Measurements from ENCODE around the gene DHX8.
"Not testable (repeated sequence)": the region's sequence is repeated elsewhere in the genome, so short reads cannot be mapped to it uniquely, and the experiment has no call there.

The DHX8 gene

GRCh38 chr17:43483674-43484551, at the start of gene DHX8:
Gene DHX8 (plus strand): TSS chr17:43483975. CDS start chr17:43484038, 63 bp downstream.
- DNase-seq (ENCODE audit: low read depth): peak; percentile 97

- DNase-seq (ENCODE audit: low read depth): no peak
Observed at GRCh38 chr17:43434902-43435319, 48.9 kb upstream of the DHX8 start.

GRCh38 chr17:43437756-43438155, 46.0 kb upstream of the DHX8 start:
- DNase-seq (ENCODE audit: low read depth): no peak

GRCh38 chr17:43438626-43439025, 45.1 kb upstream of the DHX8 start:
- no peak for DNase-seq (ENCODE audit: low read depth)

GRCh38 chr17:43439041-43439440, 44.7 kb upstream of the DHX8 start:
- DNase-seq (ENCODE audit: low read depth): no peak

- DNase-seq (ENCODE audit: low read depth): no peak
Observed at GRCh38 chr17:43442711-43443110, 41.1 kb upstream of the DHX8 start.

- no peak for DNase-seq (ENCODE audit: low read depth)
Observed at GRCh38 chr17:43443381-43443780, 40.4 kb upstream of the DHX8 start.

- DNase-seq (ENCODE audit: low read depth): no peak
Observed at GRCh38 chr17:43444223-43445008, 39.4 kb upstream of the DHX8 start.

- no peak for DNase-seq (ENCODE audit: low read depth)
Observed at GRCh38 chr17:43445009-43445589, 38.7 kb upstream of the DHX8 start.

GRCh38 chr17:43446773-43447172, 37.0 kb upstream of the DHX8 start:
- no peak for DNase-seq (ENCODE audit: low read depth)

- DNase-seq (ENCODE audit: low read depth): no peak
Observed at GRCh38 chr17:43448720-43449469, 34.9 kb upstream of the DHX8 start.

GRCh38 chr17:43449470-43450248, 34.1 kb upstream of the DHX8 start:
- no peak for DNase-seq (ENCODE audit: low read depth)

- not testable (repeated sequence) for DNase-seq (ENCODE audit: low read depth)
Observed at GRCh38 chr17:43450791-43451190, 33.0 kb upstream of the DHX8 start.

GRCh38 chr17:43451741-43452140, 32.0 kb upstream of the DHX8 start:
- DNase-seq (ENCODE audit: low read depth): not testable (repeated sequence)

- no peak for DNase-seq (ENCODE audit: low read depth)
Observed at GRCh38 chr17:43453331-43453812, 30.4 kb upstream of the DHX8 start.

GRCh38 chr17:43454868-43455267, 28.9 kb upstream of the DHX8 start:
- no peak for DNase-seq (ENCODE audit: low read depth)

- DNase-seq (ENCODE audit: low read depth): no peak
Observed at GRCh38 chr17:43456029-43456428, 27.7 kb upstream of the DHX8 start.

- DNase-seq (ENCODE audit: low read depth): no peak
Observed at GRCh38 chr17:43456661-43457361, 27.0 kb upstream of the DHX8 start.

GRCh38 chr17:43457362-43457692, 26.4 kb upstream of the DHX8 start:
- no peak for DNase-seq (ENCODE audit: low read depth)

- not testable (repeated sequence) for DNase-seq (ENCODE audit: low read depth)
Observed at GRCh38 chr17:43459878-43460277, 23.9 kb upstream of the DHX8 start.
